HL-60 (cell line): ENCODE data around the gene RGS14.
"Not testable (repeated sequence)": the region's sequence is repeated elsewhere in the genome, so short reads cannot be mapped to it uniquely, and the experiment has no call there.

Experiments used
- DNase-seq, 2 experiments: peaks; one replicate each; pipeline ENCODE4 v3.0.0-alpha.2; 2010 to 2020; ENCODE audit warnings: low read depth in 1 of 2, low spot score in 1 of 2
- H3K27ac ChIP-seq: fragments of 250-450 bp; sonication (Bioruptor Pico); replicated peaks from 2 replicates; pipeline ENCODE4 v1.5.1; 2020; ENCODE audit warnings: mild to moderate bottlenecking, moderate library complexity
- H3K27me3 ChIP-seq: fragments of 250-450 bp; sonication (Bioruptor Pico); 2 replicates; pipeline ENCODE4 v1.5.1; 2021; ENCODE audit warnings: mild to moderate bottlenecking, moderate library complexity; ENCODE audit not compliant: insufficient read depth, poor library complexity, severe bottlenecking
- H3K4me3 ChIP-seq: replicated peaks from 2 replicates; pipeline ENCODE4 v1.5.1; 2011; ENCODE audit warnings: mild to moderate bottlenecking, control low read depth, low read length; ENCODE audit not compliant: insufficient read depth
- CTCF ChIP-seq: IDR thresholded peaks from one replicate; pipeline ENCODE4 v1.5.1; 2011; ENCODE audit warnings: low read length, control low read depth, inconsistent platforms; ENCODE audit not compliant: insufficient read depth
- GABPA ChIP-seq: IDR thresholded peaks from 2 replicates; pipeline ENCODE4 v1.6.1; 2012; ENCODE audit warnings: low read depth
- POLR2AphosphoS5 ChIP-seq: IDR thresholded peaks from 2 replicates; pipeline ENCODE4 v1.6.1; 2012; ENCODE audit warnings: low read depth
- SPI1 ChIP-seq: IDR thresholded peaks from 2 replicates; pipeline ENCODE4 v1.6.1; 2012; ENCODE audit warnings: low read depth, mild to moderate bottlenecking, borderline replicate concordance
- TF ChIP-seq, protein P1 (sequence below): IDR thresholded peaks from 2 replicates; pipeline ENCODE4 v1.6.1; 2012; ENCODE audit warnings: low read depth; ENCODE audit not compliant: insufficient replicate concordance

The RGS14 gene

DNA sequence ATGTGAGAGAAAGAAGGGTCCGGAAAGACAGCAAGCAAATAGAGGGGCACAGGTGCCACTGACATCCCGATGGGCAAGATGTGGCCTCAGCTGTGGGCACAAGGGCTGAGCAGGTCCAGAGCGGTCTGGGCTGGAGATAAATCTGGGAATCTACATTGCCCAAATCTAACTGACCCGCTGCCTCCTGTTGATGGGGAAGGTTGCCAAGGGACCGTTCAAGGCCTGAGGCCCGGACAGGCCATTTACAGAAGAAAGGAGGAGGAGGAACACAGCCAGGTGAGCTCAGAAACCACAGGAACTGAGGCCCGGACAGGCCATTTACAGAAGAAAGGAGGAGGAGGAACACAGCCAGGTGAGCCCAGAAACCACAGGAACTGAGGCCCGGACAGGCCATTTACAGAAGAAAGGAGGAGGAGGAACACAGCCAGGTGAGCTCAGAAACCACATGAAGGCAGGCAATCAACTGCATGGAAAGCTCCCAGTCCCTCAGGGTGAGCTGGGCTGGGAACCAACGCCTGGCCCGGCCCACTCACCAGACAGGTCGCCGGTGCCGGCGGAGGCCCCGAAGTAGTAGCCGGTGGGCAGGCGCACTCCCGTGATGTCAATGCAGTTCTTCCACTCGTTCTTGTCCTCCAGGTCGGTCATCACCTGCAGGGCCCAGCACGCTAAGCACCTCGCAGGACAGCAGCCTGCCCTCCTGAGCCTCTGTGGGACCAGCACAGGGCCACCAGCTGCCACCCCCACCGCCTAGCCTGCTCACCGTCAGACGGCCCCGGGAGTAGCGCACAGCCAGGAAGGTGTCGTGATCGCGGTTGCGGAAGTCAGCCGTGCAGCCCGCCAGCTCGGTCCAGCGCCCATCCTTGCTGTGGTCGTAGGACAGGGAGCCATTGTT lies 20.9 kb upstream of the RGS14 start:
- no peaks in the 10 kb centered on the region for H3K27me3 ChIP-seq
- TF ChIP-seq SPI1 (no peak), CTCF (no peak), POLR2AphosphoS5 (no peak), GABPA (no peak)
- TF ChIP-seq, protein P1, sequence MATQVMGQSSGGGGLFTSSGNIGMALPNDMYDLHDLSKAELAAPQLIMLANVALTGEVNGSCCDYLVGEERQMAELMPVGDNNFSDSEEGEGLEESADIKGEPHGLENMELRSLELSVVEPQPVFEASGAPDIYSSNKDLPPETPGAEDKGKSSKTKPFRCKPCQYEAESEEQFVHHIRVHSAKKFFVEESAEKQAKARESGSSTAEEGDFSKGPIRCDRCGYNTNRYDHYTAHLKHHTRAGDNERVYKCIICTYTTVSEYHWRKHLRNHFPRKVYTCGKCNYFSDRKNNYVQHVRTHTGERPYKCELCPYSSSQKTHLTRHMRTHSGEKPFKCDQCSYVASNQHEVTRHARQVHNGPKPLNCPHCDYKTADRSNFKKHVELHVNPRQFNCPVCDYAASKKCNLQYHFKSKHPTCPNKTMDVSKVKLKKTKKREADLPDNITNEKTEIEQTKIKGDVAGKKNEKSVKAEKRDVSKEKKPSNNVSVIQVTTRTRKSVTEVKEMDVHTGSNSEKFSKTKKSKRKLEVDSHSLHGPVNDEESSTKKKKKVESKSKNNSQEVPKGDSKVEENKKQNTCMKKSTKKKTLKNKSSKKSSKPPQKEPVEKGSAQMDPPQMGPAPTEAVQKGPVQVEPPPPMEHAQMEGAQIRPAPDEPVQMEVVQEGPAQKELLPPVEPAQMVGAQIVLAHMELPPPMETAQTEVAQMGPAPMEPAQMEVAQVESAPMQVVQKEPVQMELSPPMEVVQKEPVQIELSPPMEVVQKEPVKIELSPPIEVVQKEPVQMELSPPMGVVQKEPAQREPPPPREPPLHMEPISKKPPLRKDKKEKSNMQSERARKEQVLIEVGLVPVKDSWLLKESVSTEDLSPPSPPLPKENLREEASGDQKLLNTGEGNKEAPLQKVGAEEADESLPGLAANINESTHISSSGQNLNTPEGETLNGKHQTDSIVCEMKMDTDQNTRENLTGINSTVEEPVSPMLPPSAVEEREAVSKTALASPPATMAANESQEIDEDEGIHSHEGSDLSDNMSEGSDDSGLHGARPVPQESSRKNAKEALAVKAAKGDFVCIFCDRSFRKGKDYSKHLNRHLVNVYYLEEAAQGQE: no peak
- no peak overlapping the region for H3K4me3 ChIP-seq
- no peak overlapping the region for H3K27ac ChIP-seq
- no peak for DNase-seq

GRCh38 chr5:177338251-177339106 lies 19.2 kb upstream of the RGS14 start:
- no peak for DNase-seq
- H3K27ac ChIP-seq: peak overlapping the region; percentile 18
- H3K4me3 ChIP-seq: no peak overlapping the region
- H3K27me3 ChIP-seq: no peaks in the 10 kb centered on the region
- TF ChIP-seq SPI1 (no peak), POLR2AphosphoS5 (no peak), CTCF (no peak), GABPA (no peak)
- TF ChIP-seq, protein P1: no peak

DNA sequence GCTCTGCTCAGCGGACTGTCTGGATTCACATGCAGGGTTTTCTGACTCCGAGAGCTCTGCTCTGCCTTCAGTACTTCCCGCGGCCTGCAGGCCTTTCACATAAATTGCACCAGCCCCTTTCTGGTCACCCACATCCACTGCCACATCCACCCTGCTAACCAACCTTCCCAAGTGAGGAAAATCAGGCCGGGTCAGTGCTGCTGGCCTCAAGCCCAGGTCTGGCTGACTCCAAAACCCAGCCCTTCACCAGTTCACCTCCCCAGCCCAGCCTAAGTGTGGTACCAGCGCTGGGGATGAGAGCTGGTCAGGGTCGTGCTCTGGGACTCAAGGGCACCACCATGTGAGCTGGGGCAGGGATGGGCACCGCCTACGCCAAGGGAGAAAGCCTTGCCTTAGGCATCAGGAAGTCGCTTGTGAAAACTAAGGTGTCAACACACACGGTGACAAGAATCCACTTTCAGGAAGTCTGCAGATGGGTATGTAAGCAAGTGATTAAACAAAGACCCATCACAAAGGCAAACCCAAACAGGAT lies 18.6 kb upstream of the RGS14 start:
- H3K27me3 ChIP-seq: no peaks in the 10 kb centered on the region
- H3K4me3 ChIP-seq: no peak overlapping the region
- TF ChIP-seq SPI1 (peak; percentile 10; the same call in 1 of the 2 replicates), GABPA (no peak)
- TF ChIP-seq, protein P1: no peak
- peak overlapping the region; percentile 18 for H3K27ac ChIP-seq
- DNase-seq: peak in 1 of 2 experiments; percentile 69

DNA sequence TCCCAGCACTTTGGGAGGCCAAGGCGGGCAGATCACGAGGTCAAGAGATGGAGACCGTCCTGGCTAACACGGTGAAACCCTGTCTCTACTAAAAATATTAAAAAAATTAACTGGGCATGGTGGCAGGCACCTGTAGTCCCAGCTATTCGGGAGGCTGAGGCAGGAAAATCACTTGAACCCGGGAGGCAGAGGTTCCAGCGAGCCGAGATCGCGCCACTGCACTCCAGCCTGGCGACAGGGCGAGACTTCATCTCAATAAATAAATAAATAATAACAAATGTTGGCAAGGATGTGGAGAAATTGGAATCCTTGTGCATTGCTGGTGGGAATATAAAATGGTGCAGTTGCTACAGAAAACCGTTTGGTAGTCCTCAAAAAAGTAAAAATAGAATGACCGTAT lies 14.7 kb upstream of the RGS14 start:
- not testable (repeated sequence) for H3K27ac ChIP-seq, DNase-seq, H3K4me3 ChIP-seq, H3K27me3 ChIP-seq
